Measurements from ENCODE around the gene B4GALNT4. TPM values are rescaled to one million over a fixed set of nuclear protein-coding genes. Genes with fewer than 3 reads are reported as not detected.

Gene B4GALNT4
- total and polyA plus RNA-seq, 2 of the 13 experiments (the other 11 are each of a cell fraction or from before 2014, with no cell fraction given) = 30.5 to 50.1 TPM

DNA sequence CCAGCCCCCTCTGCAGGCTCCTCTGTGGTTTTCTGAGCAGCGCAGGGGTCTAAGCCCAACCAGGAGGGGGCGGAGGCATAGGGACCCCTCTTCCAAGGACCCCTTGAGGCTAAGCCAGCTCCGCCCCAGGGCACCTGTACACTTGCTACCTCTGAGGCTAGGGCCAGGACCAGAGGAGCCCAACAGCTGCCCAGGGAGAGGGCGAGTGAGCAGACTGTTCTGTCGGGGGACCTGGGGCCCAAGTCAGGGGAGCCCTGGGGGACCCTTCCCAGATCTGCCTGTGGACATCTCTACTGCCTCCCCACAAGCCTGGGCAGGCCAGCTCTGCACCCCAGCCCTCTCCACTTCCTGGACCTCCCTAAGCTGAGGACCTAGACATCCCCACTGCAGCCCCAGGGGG lies 1.8 kb downstream of the B4GALNT4 start:
- CTCF ChIA-PET (ENCODE audit: low intra/inter-chr PET ratio, low total read pairs) = no interaction called here
- H3K9me3 ChIP-seq (ENCODE audit: low read length) = no peaks in the 10 kb centered on the region
- no peak overlapping the region for H3K9ac ChIP-seq (ENCODE audit: insufficient read depth, low read depth, low read length)
- peak overlapping the region; percentile 90 for H3K4me2 ChIP-seq (ENCODE audit: low read depth, low read length)
- 0 out of 2 replicates have a peak, but pooled peaks cover 4% of the 10 kb centered on the region for H4K20me1 ChIP-seq (ENCODE audit: insufficient read depth, low read length)
- H3K4me1 ChIP-seq (ENCODE audit: insufficient read depth, low read length) = peaks cover 56% of the 10 kb centered on the region
- no peak for TF ChIP-seq U2AF2 (IDR thresholded peaks at IDR 0.05; ENCODE audit: low read depth, low read length)
- TF ChIP-seq STAG1 (CRISPR knock-in tag; IDR thresholded peaks at IDR 0.05) = no peak
- TF ChIP-seq GMEB1 (CRISPR knock-in tag; IDR thresholded peaks at IDR 0.05; ENCODE audit: borderline replicate concordance) = no peak
- no peak for TF ChIP-seq SP1 (IDR thresholded peaks at IDR 0.05)
- no peak for TF ChIP-seq SP1 (CRISPR knock-in tag; IDR thresholded peaks at IDR 0.05)
- TF ChIP-seq, protein P1, sequence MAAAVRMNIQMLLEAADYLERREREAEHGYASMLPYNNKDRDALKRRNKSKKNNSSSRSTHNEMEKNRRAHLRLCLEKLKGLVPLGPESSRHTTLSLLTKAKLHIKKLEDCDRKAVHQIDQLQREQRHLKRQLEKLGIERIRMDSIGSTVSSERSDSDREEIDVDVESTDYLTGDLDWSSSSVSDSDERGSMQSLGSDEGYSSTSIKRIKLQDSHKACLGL (CRISPR knock-in tag; IDR thresholded peaks at IDR 0.05) = no peak
- no peak for TF ChIP-seq ZNF451 (CRISPR knock-in tag; IDR thresholded peaks at IDR 0.05)
- TF ChIP-seq SUZ12 (IDR thresholded peaks at IDR 0.05; ENCODE audit: low read depth, low read length) = no peak
- no peak for TF ChIP-seq RXRA (CRISPR knock-in tag; IDR thresholded peaks at IDR 0.05)
- no peak for TF ChIP-seq RAD21 (CRISPR knock-in tag; IDR thresholded peaks at IDR 0.05)
- TF ChIP-seq ZNF549 (CRISPR knock-in tag; IDR thresholded peaks at IDR 0.05) = no peak
- no peak for TF ChIP-seq ZNF225 (CRISPR knock-in tag; IDR thresholded peaks at IDR 0.05)
- TF ChIP-seq TP53 (CRISPR knock-in tag; conservative IDR thresholded peaks at IDR 0.05) = no peak
- TF ChIP-seq ZFP37 (CRISPR knock-in tag; IDR thresholded peaks at IDR 0.05; ENCODE audit: borderline replicate concordance) = no peak
- TF ChIP-seq ZSCAN12 (CRISPR knock-in tag; IDR thresholded peaks at IDR 0.05) = no peak
- TF ChIP-seq HNRNPLL (IDR thresholded peaks at IDR 0.05; ENCODE audit: low read depth, low read length, poor library complexity, severe bottlenecking) = no peak
- TF ChIP-seq, protein P2, sequence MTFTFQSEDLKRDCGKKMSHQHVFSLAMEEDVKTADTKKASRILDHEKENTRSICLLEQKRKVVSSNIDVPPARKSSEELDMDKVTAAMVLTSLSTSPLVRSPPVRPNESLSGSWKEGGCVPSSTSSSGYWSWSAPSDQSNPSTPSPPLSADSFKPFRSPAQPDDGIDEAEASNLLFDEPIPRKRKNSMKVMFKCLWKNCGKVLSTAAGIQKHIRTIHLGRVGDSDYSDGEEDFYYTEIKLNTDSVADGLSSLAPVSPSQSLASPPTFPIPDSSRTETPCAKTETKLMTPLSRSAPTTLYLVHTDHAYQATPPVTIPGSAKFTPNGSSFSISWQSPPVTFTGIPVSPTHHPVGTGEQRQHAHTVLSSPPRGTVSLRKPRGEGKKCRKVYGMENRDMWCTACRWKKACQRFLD (CRISPR knock-in tag; IDR thresholded peaks at IDR 0.05; ENCODE audit: borderline replicate concordance) = no peak
- no peak for TF ChIP-seq SMARCC2 (IDR thresholded peaks at IDR 0.05)
- TF ChIP-seq, protein P3, sequence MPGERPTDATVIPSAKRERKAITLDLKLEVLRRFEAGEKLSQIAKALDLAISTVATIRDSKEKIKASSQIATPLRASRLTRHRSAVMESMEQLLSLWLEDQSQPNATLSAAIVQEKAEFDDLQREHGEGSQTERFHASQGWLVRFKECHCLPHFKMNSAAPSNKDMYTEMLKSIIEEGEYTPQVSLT (CRISPR knock-in tag; IDR thresholded peaks at IDR 0.05; ENCODE audit: borderline replicate concordance, low read depth) = no peak
- no peak for TF ChIP-seq GATAD1 (CRISPR knock-in tag; IDR thresholded peaks at IDR 0.05)
- no peak for FAIRE-seq
- no peak overlapping the region for H2AFZ ChIP-seq (ENCODE audit: low read length)
- DNase-seq (ENCODE audit: low spot score) = no peak
- H3K27ac ChIP-seq (ENCODE audit: extremely low read length, insufficient read depth, low read length) = no peak overlapping the region
- intact Hi-C loops (cut with micrococcal nuclease; ENCODE audit: unreplicated experiment) (no loop called here), in situ Hi-C loops (cut with HindIII; ENCODE audit: extremely low pct_ligation_motif_present, low pct_unique_long_range_greater_than_20kb) (no loop called here)
- no peaks in the 10 kb centered on the region for H3K79me2 ChIP-seq (ENCODE audit: insufficient read depth, low read length)
- no TSS peak for BruUV-seq (replicated peaks)
- WGBS (ENCODE audit: low lambda C conversion rate) = 94% methylated on average over 3 of the region's 5 CpGs
- H3K36me3 ChIP-seq (replicated peaks in 1 of 2; ENCODE audit: control insufficient read depth in 1 of 2, insufficient read depth in 2 of 2, low read length in 2 of 2) = peaks cover 0 to 11% of the 10 kb centered on the region in 2 experiments; a peak in 2 of 5 replicates
- no peak for ATAC-seq
- peak overlapping the region in 1 of 3 experiments; percentile 83; a peak in 1 of 6 replicates for H3K4me3 ChIP-seq (replicated peaks in 1 of 3; ENCODE audit: insufficient read depth in 1 of 3, low read depth in 2 of 3, low read length in 3 of 3)
- peaks cover 4 to 20% of the 10 kb centered on the region in 2 experiments; a peak in 4 of 5 replicates for H3K27me3 ChIP-seq (ENCODE audit: control insufficient read depth in 1 of 2, insufficient read depth in 2 of 2, low read length in 2 of 2)
- POLR2A ChIA-PET = interaction anchor here (1.0 to 1.9 kb wide), 2 partner anchors 74 to 165 kb away, joined by 4 to 5 read pairs; partner anchors contain the start of genes BET1L and RIC8A
